Measurements from ENCODE around the gene SLC13A5.

DNA sequence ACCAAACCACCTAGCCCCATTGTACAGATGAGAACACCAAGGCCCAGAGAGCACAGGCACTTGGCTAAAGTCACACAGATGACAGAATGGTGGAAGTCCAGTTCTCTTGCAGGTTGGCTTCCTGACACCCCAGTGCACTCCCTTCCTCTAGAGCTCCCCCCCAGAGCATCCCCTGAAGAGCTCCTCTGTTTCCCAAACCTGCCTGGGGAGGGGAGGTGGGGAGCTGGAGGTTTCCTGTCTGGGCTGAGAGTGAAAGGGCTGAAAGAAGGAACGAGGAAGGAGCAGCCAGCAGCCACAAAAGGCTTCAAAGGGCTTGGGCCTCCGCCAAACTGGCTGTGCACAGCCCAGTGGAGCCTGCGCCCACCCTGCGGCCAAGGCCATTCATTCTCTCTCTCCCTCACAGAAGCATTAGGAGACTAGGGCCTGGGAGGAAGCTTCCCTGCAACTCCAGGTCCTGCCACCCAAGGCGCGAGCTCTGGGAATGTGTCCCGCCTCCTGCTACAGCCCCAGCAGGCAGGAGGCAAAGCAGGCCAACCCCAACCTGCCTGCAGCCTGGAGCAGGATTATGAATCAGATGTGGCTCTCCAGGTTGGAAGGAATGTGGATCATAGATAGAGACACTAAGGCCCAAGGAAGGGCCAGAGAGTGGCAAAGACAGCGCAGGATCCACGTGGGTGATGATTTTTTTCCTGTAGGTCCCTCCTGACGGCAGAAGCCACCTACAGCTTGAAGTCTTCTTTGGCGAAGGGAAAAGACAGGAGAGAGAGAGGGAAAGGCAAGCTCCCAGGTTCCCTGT, 913 bp downstream of the SLC13A5 start:
- TF ChIP-seq, protein P1, sequence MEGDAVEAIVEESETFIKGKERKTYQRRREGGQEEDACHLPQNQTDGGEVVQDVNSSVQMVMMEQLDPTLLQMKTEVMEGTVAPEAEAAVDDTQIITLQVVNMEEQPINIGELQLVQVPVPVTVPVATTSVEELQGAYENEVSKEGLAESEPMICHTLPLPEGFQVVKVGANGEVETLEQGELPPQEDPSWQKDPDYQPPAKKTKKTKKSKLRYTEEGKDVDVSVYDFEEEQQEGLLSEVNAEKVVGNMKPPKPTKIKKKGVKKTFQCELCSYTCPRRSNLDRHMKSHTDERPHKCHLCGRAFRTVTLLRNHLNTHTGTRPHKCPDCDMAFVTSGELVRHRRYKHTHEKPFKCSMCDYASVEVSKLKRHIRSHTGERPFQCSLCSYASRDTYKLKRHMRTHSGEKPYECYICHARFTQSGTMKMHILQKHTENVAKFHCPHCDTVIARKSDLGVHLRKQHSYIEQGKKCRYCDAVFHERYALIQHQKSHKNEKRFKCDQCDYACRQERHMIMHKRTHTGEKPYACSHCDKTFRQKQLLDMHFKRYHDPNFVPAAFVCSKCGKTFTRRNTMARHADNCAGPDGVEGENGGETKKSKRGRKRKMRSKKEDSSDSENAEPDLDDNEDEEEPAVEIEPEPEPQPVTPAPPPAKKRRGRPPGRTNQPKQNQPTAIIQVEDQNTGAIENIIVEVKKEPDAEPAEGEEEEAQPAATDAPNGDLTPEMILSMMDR (IDR thresholded peaks at IDR 0.05) = no peak
- TF ChIP-seq POLR2AphosphoS5 (IDR thresholded peaks at IDR 0.05) (no peak), POLR2A (IDR thresholded peaks at IDR 0.05) (no peak), EP300 (IDR thresholded peaks at IDR 0.05; ENCODE audit: low read depth) (no peak)

All from transverse colon (tissue), 4 donors.